Fibroblast of pulmonary artery (primary cell): ENCODE results near the gene PPOX.

Source experiments
- DNase-seq: peaks from one replicate; pipeline ENCODE4 v3.0.0-alpha.2; 2010; ENCODE audit warnings: low read depth
- H3K4me3 ChIP-seq: replicated peaks from 2 replicates; pipeline ENCODE4 v1.5.1; 2011; ENCODE audit warnings: low read depth, mild to moderate bottlenecking, control low read depth, low read length, moderate library complexity
- CTCF ChIP-seq: IDR thresholded peaks from 2 replicates; pipeline ENCODE4 v1.5.1; 2011; ENCODE audit warnings: mild to moderate bottlenecking, control low read depth, low read length, inconsistent platforms; ENCODE audit errors: missing control alignments

The PPOX gene

GRCh38 chr1:161198194-161198896 lies 32.1 kb downstream of the PPOX start:
- TF ChIP-seq CTCF, result no peak
- peak overlapping the region; percentile 65 for H3K4me3 ChIP-seq
- DNase-seq, result peak; percentile 49

GRCh38 chr1:161198897-161199431 lies 32.7 kb downstream of the PPOX start, which contains the start of gene ADAMTS4:
ADAMTS4 (minus strand) TSS chr1:161199054; CDS start chr1:161198627, 427 bp downstream.
- peak; percentile 94 for DNase-seq
- H3K4me3 ChIP-seq, result peak within 1 kb of the TSS; percentile 65
- no peak for TF ChIP-seq CTCF

- TF ChIP-seq CTCF, result no peak
- H3K4me3 ChIP-seq, result peak overlapping the region; percentile 65
- DNase-seq, result peak; percentile 50
Measured at GRCh38 chr1:161199506-161200139, 33.4 kb downstream of the PPOX start.

- DNase-seq, result peak; percentile 40
- no peak overlapping the region for H3K4me3 ChIP-seq
- TF ChIP-seq CTCF, result no peak
Measured at GRCh38 chr1:161200421-161200991, 34.3 kb downstream of the PPOX start.

GRCh38 chr1:161200992-161201835 lies 35.0 kb downstream of the PPOX start:
- H3K4me3 ChIP-seq, result peak overlapping the region; percentile 81
- no peak for TF ChIP-seq CTCF
- DNase-seq, result peak; percentile 97

- peak; percentile 12 for TF ChIP-seq CTCF
- peak within 1 kb of the TSS; percentile 81 for H3K4me3 ChIP-seq
- peak; percentile 100 for DNase-seq
Measured at GRCh38 chr1:161201836-161202712, 35.8 kb downstream of the PPOX start, which contains the start of gene NDUFS2. NDUFS2 (plus strand) TSS chr1:161202367; CDS start chr1:161202386, 19 bp downstream.
